ENCODE data around the gene COL24A1. TPM values are rescaled to one million over a fixed set of nuclear protein-coding genes. Genes with fewer than 3 reads are reported as not detected.

The COL24A1 gene
- total RNA-seq, 1 experiment from 2014 or later, result not detected

DNA sequence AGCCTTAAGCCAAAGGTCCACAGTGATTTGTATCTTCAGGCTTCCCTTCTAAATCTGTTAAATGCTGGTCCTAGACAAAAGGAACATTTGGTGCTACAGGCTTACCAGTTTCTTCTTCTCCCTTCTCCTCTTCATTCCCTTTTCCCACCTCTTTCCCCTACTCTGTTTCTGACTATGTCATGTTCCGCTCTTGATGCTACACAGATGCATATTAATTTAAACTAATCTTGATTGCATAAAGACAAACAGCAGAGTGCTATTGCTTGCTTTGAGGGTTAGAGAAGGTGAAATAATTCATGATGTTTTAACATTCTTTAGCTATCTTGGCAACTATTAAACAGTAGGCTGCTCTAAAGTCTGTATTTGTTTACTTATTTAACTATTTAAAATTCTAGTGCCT lies 34.3 kb upstream of the COL24A1 start:
- no TSS peak for BruUV-seq (replicated peaks)
- CTCF ChIA-PET, result no interaction called here
- no peak for DNase-seq (ENCODE audit: low read depth, low spot score)
- H3K4me3 ChIP-seq (replicated peaks in 1 of 2; ENCODE audit: low read depth in 1 of 2, low read length in 2 of 2), result no peak overlapping the region
- no peaks in the 10 kb centered on the region for H3K79me2 ChIP-seq (ENCODE audit: insufficient read depth, low read length)
- no peaks in the 10 kb centered on the region for H4K20me1 ChIP-seq (ENCODE audit: insufficient read depth)
- no peak overlapping the region for H2AFZ ChIP-seq (ENCODE audit: low read depth, low read length, poor library complexity, severe bottlenecking)
- no peaks in the 10 kb centered on the region for H3K4me1 ChIP-seq (ENCODE audit: control insufficient read depth in 1 of 2, insufficient read depth in 2 of 2, low read length in 2 of 2)
- no peak for TF ChIP-seq CBX3 (IDR thresholded peaks at IDR 0.05; ENCODE audit: low read depth)
- TF ChIP-seq CEBPB (IDR thresholded peaks at IDR 0.05; ENCODE audit: low read depth), result no peak
- no peak for TF ChIP-seq YY1 (IDR thresholded peaks at IDR 0.05; ENCODE audit: extremely low read depth, insufficient replicate concordance, low read depth, low read length)
- no peak for ATAC-seq
- H3K27me3 ChIP-seq (ENCODE audit: insufficient read depth, low read length), result no peaks in the 10 kb centered on the region
- no peaks in the 10 kb centered on the region for H3K9me2 ChIP-seq (ENCODE audit: insufficient read depth)
- RAD21 ChIA-PET (ENCODE audit: low non-redundant PET in 1 of 2, low total read pairs in 2 of 2, uncharacterized antibody in 2 of 2, unreplicated experiment in 2 of 2), result no interaction called here
- POLR2A ChIA-PET, result no interaction called here
- H3K36me3 ChIP-seq (ENCODE audit: control insufficient read depth in 1 of 2, insufficient read depth in 2 of 2, low read length in 2 of 2), result no peaks in the 10 kb centered on the region
- H3K27ac ChIP-seq (ENCODE audit: low read depth, low read length), result no peak overlapping the region
- no peak overlapping the region for H3K9ac ChIP-seq (ENCODE audit: low read length)
- intact Hi-C loops (cut with micrococcal nuclease), result no loop called here
- no peak overlapping the region for H3K4me2 ChIP-seq (ENCODE audit: low read length)
- no peaks in the 10 kb centered on the region for H3K9me3 ChIP-seq (ENCODE audit: control insufficient read depth in 1 of 2, insufficient read depth in 1 of 2, low read depth in 1 of 2, low read length in 2 of 2)

DNA sequence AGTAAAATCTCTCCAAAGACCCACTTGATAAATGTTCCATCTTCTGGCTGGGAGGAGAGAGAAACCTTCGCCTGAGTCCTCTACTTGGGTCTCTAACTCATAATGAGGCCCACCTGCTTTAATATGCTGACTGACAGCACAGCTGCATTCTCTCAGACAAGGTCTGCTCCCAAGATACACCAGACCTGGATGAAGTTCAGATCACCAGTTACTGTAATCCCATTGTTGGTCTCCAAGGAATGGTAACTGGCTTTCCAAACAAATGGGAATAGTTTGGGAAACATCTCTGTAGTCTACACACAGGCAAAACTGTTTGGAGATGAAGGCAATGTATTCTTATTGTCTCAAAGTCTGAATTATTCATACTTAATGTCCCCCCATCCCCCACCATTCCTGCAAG lies 27.9 kb upstream of the COL24A1 start:
- no TSS peak for BruUV-seq (replicated peaks)
- intact Hi-C loops (cut with micrococcal nuclease), result no loop called here
- ChIA-PET RAD21 (ENCODE audit: low non-redundant PET in 1 of 2, low total read pairs in 2 of 2, uncharacterized antibody in 2 of 2, unreplicated experiment in 2 of 2) (no interaction called here), CTCF (no interaction called here), POLR2A (no interaction called here)
- Histone ChIP-seq H3K36me3 (ENCODE audit: control insufficient read depth in 1 of 2, insufficient read depth in 2 of 2, low read length in 2 of 2) (no peaks in the 10 kb centered on the region), H3K9me2 (ENCODE audit: insufficient read depth) (no peaks in the 10 kb centered on the region), H3K4me3 (replicated peaks in 1 of 2; ENCODE audit: low read depth in 1 of 2, low read length in 2 of 2) (no peak overlapping the region), H3K4me1 (ENCODE audit: control insufficient read depth in 1 of 2, insufficient read depth in 2 of 2, low read length in 2 of 2) (no peaks in the 10 kb centered on the region), H4K20me1 (ENCODE audit: insufficient read depth) (no peaks in the 10 kb centered on the region), H2AFZ (ENCODE audit: low read depth, low read length, poor library complexity, severe bottlenecking) (no peak overlapping the region), H3K9ac (ENCODE audit: low read length) (no peak overlapping the region), H3K4me2 (ENCODE audit: low read length) (no peak overlapping the region), H3K27me3 (ENCODE audit: insufficient read depth, low read length) (no peaks in the 10 kb centered on the region), H3K79me2 (ENCODE audit: insufficient read depth, low read length) (no peaks in the 10 kb centered on the region), H3K27ac (ENCODE audit: low read depth, low read length) (no peak overlapping the region), H3K9me3 (ENCODE audit: control insufficient read depth in 1 of 2, insufficient read depth in 1 of 2, low read depth in 1 of 2, low read length in 2 of 2) (no peaks in the 10 kb centered on the region)
- no peak for ATAC-seq
- no peak for DNase-seq (ENCODE audit: low read depth, low spot score)
- TF ChIP-seq CEBPB (IDR thresholded peaks at IDR 0.05; ENCODE audit: low read depth) (no peak), POLR2A (IDR thresholded peaks at IDR 0.05; ENCODE audit: borderline replicate concordance, extremely low read depth, insufficient read depth, insufficient read length) (no peak), RAD21 (IDR thresholded peaks at IDR 0.05; ENCODE audit: low read depth) (no peak), SRF (IDR thresholded peaks at IDR 0.05; ENCODE audit: low read depth) (no peak), ZNF274 (IDR thresholded peaks at IDR 0.05; ENCODE audit: low read depth, low read length) (no peak), POLR2AphosphoS5 (IDR thresholded peaks at IDR 0.05; ENCODE audit: low read depth, low read length) (no peak), CBX3 (IDR thresholded peaks at IDR 0.05; ENCODE audit: low read depth) (no peak), SIN3A (IDR thresholded peaks at IDR 0.05; ENCODE audit: low read depth) (no peak), EZH2 (IDR thresholded peaks at IDR 0.05) (no peak), ELF1 (IDR thresholded peaks at IDR 0.05; ENCODE audit: borderline replicate concordance, low read depth) (no peak)
- TF ChIP-seq, protein P1, sequence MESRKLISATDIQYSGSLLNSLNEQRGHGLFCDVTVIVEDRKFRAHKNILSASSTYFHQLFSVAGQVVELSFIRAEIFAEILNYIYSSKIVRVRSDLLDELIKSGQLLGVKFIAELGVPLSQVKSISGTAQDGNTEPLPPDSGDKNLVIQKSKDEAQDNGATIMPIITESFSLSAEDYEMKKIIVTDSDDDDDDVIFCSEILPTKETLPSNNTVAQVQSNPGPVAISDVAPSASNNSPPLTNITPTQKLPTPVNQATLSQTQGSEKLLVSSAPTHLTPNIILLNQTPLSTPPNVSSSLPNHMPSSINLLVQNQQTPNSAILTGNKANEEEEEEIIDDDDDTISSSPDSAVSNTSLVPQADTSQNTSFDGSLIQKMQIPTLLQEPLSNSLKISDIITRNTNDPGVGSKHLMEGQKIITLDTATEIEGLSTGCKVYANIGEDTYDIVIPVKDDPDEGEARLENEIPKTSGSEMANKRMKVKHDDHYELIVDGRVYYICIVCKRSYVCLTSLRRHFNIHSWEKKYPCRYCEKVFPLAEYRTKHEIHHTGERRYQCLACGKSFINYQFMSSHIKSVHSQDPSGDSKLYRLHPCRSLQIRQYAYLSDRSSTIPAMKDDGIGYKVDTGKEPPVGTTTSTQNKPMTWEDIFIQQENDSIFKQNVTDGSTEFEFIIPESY (IDR thresholded peaks at IDR 0.05; ENCODE audit: extremely low read depth, insufficient replicate concordance, low read length), result no peak
- TF ChIP-seq, protein P2, sequence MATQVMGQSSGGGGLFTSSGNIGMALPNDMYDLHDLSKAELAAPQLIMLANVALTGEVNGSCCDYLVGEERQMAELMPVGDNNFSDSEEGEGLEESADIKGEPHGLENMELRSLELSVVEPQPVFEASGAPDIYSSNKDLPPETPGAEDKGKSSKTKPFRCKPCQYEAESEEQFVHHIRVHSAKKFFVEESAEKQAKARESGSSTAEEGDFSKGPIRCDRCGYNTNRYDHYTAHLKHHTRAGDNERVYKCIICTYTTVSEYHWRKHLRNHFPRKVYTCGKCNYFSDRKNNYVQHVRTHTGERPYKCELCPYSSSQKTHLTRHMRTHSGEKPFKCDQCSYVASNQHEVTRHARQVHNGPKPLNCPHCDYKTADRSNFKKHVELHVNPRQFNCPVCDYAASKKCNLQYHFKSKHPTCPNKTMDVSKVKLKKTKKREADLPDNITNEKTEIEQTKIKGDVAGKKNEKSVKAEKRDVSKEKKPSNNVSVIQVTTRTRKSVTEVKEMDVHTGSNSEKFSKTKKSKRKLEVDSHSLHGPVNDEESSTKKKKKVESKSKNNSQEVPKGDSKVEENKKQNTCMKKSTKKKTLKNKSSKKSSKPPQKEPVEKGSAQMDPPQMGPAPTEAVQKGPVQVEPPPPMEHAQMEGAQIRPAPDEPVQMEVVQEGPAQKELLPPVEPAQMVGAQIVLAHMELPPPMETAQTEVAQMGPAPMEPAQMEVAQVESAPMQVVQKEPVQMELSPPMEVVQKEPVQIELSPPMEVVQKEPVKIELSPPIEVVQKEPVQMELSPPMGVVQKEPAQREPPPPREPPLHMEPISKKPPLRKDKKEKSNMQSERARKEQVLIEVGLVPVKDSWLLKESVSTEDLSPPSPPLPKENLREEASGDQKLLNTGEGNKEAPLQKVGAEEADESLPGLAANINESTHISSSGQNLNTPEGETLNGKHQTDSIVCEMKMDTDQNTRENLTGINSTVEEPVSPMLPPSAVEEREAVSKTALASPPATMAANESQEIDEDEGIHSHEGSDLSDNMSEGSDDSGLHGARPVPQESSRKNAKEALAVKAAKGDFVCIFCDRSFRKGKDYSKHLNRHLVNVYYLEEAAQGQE (IDR thresholded peaks at IDR 0.05; ENCODE audit: low read depth), result no peak
- TF ChIP-seq, protein P3, sequence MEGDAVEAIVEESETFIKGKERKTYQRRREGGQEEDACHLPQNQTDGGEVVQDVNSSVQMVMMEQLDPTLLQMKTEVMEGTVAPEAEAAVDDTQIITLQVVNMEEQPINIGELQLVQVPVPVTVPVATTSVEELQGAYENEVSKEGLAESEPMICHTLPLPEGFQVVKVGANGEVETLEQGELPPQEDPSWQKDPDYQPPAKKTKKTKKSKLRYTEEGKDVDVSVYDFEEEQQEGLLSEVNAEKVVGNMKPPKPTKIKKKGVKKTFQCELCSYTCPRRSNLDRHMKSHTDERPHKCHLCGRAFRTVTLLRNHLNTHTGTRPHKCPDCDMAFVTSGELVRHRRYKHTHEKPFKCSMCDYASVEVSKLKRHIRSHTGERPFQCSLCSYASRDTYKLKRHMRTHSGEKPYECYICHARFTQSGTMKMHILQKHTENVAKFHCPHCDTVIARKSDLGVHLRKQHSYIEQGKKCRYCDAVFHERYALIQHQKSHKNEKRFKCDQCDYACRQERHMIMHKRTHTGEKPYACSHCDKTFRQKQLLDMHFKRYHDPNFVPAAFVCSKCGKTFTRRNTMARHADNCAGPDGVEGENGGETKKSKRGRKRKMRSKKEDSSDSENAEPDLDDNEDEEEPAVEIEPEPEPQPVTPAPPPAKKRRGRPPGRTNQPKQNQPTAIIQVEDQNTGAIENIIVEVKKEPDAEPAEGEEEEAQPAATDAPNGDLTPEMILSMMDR (IDR thresholded peaks at IDR 0.05 in 2 of 3, conservative IDR thresholded peaks at IDR 0.05 in 1 of 3; ENCODE audit: borderline replicate concordance in 1 of 3, insufficient read depth in 1 of 3, low read depth in 2 of 3, low read length in 2 of 3), result no peak

Measured in HCT116 (cell line).